Karpas-422 (cell line): ENCODE measurements around the gene STUB1. TPM values are rescaled to one million over a fixed set of nuclear protein-coding genes. Genes with fewer than 3 reads are reported as not detected.
A peak's percentile ranks its signal among the peaks of the same experiment; 100 is the strongest.

Experiments
- DNase-seq: peaks from one replicate; pipeline ENCODE4 v3.0.0-alpha.2; 2015
- H2AFZ ChIP-seq: fragments of 200-600 bp; sonication (generic); 2 replicates; pipeline ENCODE4 v1.6.1; 2014; ENCODE audit warnings: antibody characterized with exemption, low read length, mixed read lengths
- H3K27ac ChIP-seq: fragments of 200-600 bp; sonication (generic); 2 replicates; pipeline ENCODE4 v1.5.1; 2014; ENCODE audit warnings: mild to moderate bottlenecking, low read length, moderate library complexity
- H3K27me3 ChIP-seq: fragments of 200-600 bp; sonication (generic); 2 replicates; pipeline ENCODE4 v1.6.1; 2014; ENCODE audit warnings: low read length, mixed read lengths
- H3K36me3 ChIP-seq: fragments of 200-600 bp; sonication (generic); 2 replicates; pipeline ENCODE4 v1.6.1; 2014; ENCODE audit warnings: low read length, mixed read lengths; ENCODE audit not compliant: insufficient read depth
- H3K4me1 ChIP-seq: fragments of 200-600 bp; sonication (generic); 2 replicates; pipeline ENCODE4 v1.6.1; 2014; ENCODE audit warnings: mild to moderate bottlenecking, low read length, mixed read lengths
- H3K4me2 ChIP-seq: fragments of 200-600 bp; sonication (generic); 2 replicates; pipeline ENCODE4 v1.6.1; 2014; ENCODE audit warnings: low read length, low read depth, mild to moderate bottlenecking; ENCODE audit not compliant: poor library complexity, severe bottlenecking
- H3K4me3 ChIP-seq: fragments of 200-600 bp; sonication (generic); 2 replicates; pipeline ENCODE4 v1.5.1; 2014; ENCODE audit warnings: mild to moderate bottlenecking, antibody characterized with exemption, low read length, mixed read lengths
- H3K79me2 ChIP-seq: fragments of 200-600 bp; sonication (generic); 2 replicates; pipeline ENCODE4 v1.6.1; 2014; ENCODE audit warnings: mild to moderate bottlenecking, low read length, mixed read lengths
- H3K9ac ChIP-seq: fragments of 200-600 bp; sonication (generic); 2 replicates; pipeline ENCODE4 v1.6.0; 2014; ENCODE audit warnings: low read length
- H3K9me2 ChIP-seq: fragments of 200-600 bp; sonication (generic), shearing (Covaris generic); replicated peaks from 2 replicates; pipeline ENCODE4 v1.6.0; 2014; ENCODE audit warnings: mild to moderate bottlenecking, low read length, moderate library complexity; ENCODE audit not compliant: insufficient read depth
- H3K9me3 ChIP-seq: fragments of 300-700, 200-600 bp; sonication (generic); 2 replicates; pipeline ENCODE4 v1.6.1; 2014; ENCODE audit warnings: low read length, mixed read lengths
- H4K20me1 ChIP-seq: fragments of 200-600 bp; sonication (generic); 2 replicates; pipeline ENCODE4 v1.6.1; 2014; ENCODE audit warnings: mild to moderate bottlenecking, antibody characterized with exemption, low read length, low read depth; ENCODE audit not compliant: insufficient read depth
- total RNA-seq: library from RNA; depleted of rRNA; stranded (reverse); fragments of >200 nt; shearing (Covaris generic); gene quantifications from 2 replicates; pipeline ENCODE4 v1.2.3, GENCODE V29; 2014; ENCODE audit warnings: low replicate concordance

STUB1 gene
- total RNA-seq, 1 experiment from 2014 or later: 145 TPM

- Histone ChIP-seq H2AFZ (no peak within 1 kb of the TSS), H3K9ac (peak within 1 kb of the TSS; percentile 94), H3K4me3 (peak within 1 kb of the TSS; percentile 91), H3K36me3 (0 out of 2 replicates have a peak, but pooled peaks cover 6% of the 10 kb centered on the region), H3K4me1 (peaks cover 90% of the 10 kb centered on the region), H3K9me2 (no peaks in the 10 kb centered on the region), H3K4me2 (peak within 1 kb of the TSS; percentile 93), H3K27ac (peak within 1 kb of the TSS; percentile 97), H3K9me3 (no peaks in the 10 kb centered on the region), H3K27me3 (no peaks in the 10 kb centered on the region), H4K20me1 (peaks cover 5% of the 10 kb centered on the region), H3K79me2 (peaks cover 31% of the 10 kb centered on the region)
- DNase-seq: peak; percentile 94
Measured at GRCh38 chr16:726438-727290, 46.5 kb downstream of the STUB1 start, which contains the start of the genes CCDC78 and HAGHL. Gene CCDC78 (minus strand): TSS chr16:726443. CDS start chr16:726367, 76 bp downstream. Gene HAGHL (plus strand): TSS chr16:727106. CDS start chr16:727510, 404 bp downstream.

DNA sequence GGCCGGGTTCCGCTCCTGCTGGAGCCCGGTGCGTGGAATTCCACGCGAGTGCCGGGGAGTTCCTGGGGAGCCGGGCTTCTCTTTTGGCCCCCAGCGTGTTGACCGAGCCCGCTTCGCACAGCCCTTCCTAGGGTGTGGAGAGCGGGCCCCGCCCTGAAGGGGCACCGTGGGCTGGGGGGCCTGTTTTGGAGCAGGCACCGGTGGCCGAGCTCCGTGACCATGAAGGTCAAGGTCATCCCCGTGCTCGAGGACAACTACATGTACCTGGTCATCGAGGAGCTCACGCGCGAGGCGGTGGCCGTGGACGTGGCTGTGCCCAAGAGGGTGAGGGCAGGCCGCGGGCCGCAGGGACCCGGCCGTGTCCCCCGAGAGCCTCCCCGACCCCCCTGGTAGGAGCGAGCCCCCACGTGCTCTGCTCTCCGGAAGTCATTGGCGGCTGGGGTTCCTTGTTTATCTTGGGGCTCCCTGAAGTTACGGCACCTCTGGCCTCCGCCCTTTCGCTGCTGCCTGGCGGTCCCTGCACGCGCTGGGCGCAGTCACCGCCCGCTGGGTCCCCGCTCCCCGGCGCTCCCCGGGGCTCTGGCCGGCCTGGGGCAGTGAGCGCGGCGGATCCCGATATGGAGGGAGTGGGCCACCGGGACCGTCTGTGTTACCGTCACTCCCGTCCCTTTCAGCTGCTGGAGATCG is 47.2 kb downstream of the STUB1 start:
- peak overlapping the region; percentile 91 for H3K4me3 ChIP-seq

GRCh38 chr16:728131-728889 is 48.1 kb downstream of the STUB1 start:
- H3K27me3 ChIP-seq: no peaks in the 10 kb centered on the region
- peaks cover 74% of the 10 kb centered on the region for H3K4me1 ChIP-seq
- no peaks in the 10 kb centered on the region for H3K9me3 ChIP-seq
- H3K79me2 ChIP-seq: peaks cover 21% of the 10 kb centered on the region
- no peak overlapping the region for H2AFZ ChIP-seq
- H3K27ac ChIP-seq: peak overlapping the region; percentile 97
- H3K4me2 ChIP-seq: peak overlapping the region; percentile 93
- H3K9ac ChIP-seq: peak overlapping the region; percentile 94
- peak overlapping the region; percentile 91 for H3K4me3 ChIP-seq
- peak; percentile 97 for DNase-seq
- peaks cover 12% of the 10 kb centered on the region; the same call in 1 of the 2 replicates for H3K36me3 ChIP-seq
- H4K20me1 ChIP-seq: no peaks in the 10 kb centered on the region; the same call in 1 of the 2 replicates
- no peaks in the 10 kb centered on the region for H3K9me2 ChIP-seq

More for the DNA sequence above, 47.2 kb downstream of the STUB1 start:
- H2AFZ ChIP-seq: no peak overlapping the region
- no peaks in the 10 kb centered on the region for H3K27me3 ChIP-seq
- H3K27ac ChIP-seq: peak overlapping the region; percentile 97
- H3K9ac ChIP-seq: peak overlapping the region; percentile 94
- H3K4me1 ChIP-seq: peaks cover 83% of the 10 kb centered on the region
- no peaks in the 10 kb centered on the region for H3K9me3 ChIP-seq
- no peaks in the 10 kb centered on the region; the same call in 1 of the 2 replicates for H4K20me1 ChIP-seq
- H3K9me2 ChIP-seq: no peaks in the 10 kb centered on the region
- H3K4me2 ChIP-seq: peak overlapping the region; percentile 93
- DNase-seq: peak; percentile 91
- peaks cover 26% of the 10 kb centered on the region for H3K79me2 ChIP-seq
- 0 out of 2 replicates have a peak, but pooled peaks cover 6% of the 10 kb centered on the region for H3K36me3 ChIP-seq

DNA sequence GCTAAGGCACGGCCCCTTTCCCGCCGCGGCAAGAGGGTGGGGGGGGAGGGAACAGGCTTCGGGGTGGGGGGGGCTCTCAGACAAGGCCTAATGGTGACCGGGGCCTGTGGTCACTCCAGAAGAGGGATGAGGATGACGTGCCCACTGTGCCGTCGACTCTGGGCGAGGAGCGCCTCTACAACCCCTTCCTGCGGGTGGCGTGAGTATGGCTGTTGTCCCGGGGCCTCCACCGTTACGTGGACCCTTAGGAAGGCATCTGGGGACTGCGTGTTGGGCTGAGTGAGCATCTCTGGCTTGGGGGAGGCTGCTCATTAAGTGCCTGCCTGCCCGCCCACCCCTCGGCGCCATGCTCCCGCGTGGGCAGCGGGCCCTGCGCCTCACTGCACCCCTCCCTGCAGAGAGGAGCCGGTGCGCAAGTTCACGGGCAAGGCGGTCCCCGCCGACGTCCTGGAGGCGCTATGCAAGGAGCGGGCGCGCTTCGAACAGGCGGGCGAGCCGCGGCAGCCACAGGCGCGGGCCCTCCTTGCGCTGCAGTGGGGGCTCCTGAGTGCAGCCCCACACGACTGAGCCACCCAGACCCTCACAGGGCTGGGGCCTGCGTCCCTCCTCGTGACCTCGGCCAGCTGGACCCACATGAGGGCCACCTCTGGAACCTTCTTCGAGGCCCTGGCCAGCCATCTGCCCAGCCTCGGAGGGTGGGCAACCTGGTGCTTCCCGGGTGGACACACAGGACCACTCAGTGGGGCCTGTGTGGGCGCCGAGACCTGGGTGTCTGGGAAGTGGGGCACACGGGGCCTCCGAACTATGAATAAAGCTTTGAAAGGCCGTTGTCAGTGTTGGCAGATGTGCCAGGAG is 48.9 kb downstream of the STUB1 start:
- peaks cover 66% of the 10 kb centered on the region for H3K4me1 ChIP-seq
- H3K4me3 ChIP-seq: peak overlapping the region; percentile 91
- peaks cover 21% of the 10 kb centered on the region for H3K79me2 ChIP-seq
- no peaks in the 10 kb centered on the region for H4K20me1 ChIP-seq
- H3K36me3 ChIP-seq: peaks cover 12% of the 10 kb centered on the region; the same call in 1 of the 2 replicates
- peak overlapping the region; percentile 93 for H3K4me2 ChIP-seq
- no peaks in the 10 kb centered on the region for H3K27me3 ChIP-seq
- H2AFZ ChIP-seq: no peak overlapping the region
- no peaks in the 10 kb centered on the region for H3K9me3 ChIP-seq
- peak overlapping the region; percentile 91 for H3K9ac ChIP-seq
- H3K27ac ChIP-seq: peak overlapping the region; percentile 64
- H3K9me2 ChIP-seq: no peaks in the 10 kb centered on the region
- DNase-seq: no peak

GRCh38 chr16:729768-730665 is 49.8 kb downstream of the STUB1 start:
- H3K9ac ChIP-seq: peak overlapping the region; percentile 91; the same call in 1 of the 2 replicates
- no peaks in the 10 kb centered on the region for H3K9me3 ChIP-seq
- no peaks in the 10 kb centered on the region for H3K9me2 ChIP-seq
- peaks cover 21% of the 10 kb centered on the region for H3K79me2 ChIP-seq
- peak; percentile 49 for DNase-seq
- H3K4me1 ChIP-seq: peaks cover 57% of the 10 kb centered on the region
- H3K4me3 ChIP-seq: peak overlapping the region; percentile 91
- H3K4me2 ChIP-seq: peak overlapping the region; percentile 93
- H4K20me1 ChIP-seq: no peaks in the 10 kb centered on the region
- peak overlapping the region; percentile 49; the same call in 1 of the 2 replicates for H3K27ac ChIP-seq
- H3K27me3 ChIP-seq: no peaks in the 10 kb centered on the region
- no peak overlapping the region for H2AFZ ChIP-seq
- H3K36me3 ChIP-seq: peaks cover 12% of the 10 kb centered on the region; the same call in 1 of the 2 replicates

DNA sequence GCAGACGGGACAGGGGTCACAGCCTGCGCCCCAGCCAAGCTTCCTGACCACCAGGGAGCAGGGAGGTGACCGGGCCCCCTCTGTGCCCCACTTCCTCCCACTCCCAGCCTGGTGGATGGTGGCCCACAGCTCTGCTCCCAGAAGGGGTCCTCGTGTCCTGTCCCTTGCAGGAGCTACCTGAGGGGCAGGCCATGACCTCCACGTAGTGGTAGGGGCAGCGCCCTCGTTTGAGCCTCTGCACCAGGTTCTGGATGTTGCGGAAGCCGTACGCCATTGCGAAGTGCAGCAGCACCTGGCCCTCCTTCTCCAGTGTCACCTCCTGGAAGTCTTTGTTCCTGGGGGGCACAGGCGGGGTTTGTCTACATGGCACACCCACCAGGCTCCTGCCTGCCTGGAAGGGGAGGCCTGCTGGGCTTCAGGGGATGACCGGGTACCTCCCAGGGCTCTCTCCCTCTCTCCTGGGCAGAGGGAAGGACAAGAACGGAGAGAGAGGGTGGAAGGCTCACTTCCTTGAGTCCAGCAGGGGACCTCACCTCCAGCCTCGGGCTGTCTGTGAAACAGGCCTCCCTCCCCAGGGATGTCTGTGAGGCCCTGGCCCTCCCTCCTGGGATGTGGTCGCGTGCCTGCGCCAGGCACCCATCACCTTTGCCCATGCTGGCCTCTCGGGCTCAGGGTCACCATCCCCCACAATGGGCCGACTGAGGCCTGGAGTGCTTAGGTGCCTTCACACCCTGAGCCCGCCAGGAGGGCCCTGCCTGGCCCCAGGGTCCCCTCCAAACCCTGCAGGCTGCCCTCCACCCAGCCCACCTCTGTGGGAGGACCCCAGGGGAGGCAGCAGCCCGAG is 50.7 kb downstream of the STUB1 start:
- H3K9me3 ChIP-seq: no peaks in the 10 kb centered on the region
- DNase-seq: peak; percentile 54
- H3K4me2 ChIP-seq: peak overlapping the region; percentile 93
- H2AFZ ChIP-seq: no peak overlapping the region
- H3K36me3 ChIP-seq: peaks cover 12% of the 10 kb centered on the region; the same call in 1 of the 2 replicates
- peaks cover 21% of the 10 kb centered on the region for H3K79me2 ChIP-seq
- peaks cover 49% of the 10 kb centered on the region for H3K4me1 ChIP-seq
- H3K9ac ChIP-seq: peak overlapping the region; percentile 20; the same call in 1 of the 2 replicates
- H3K27ac ChIP-seq: peak overlapping the region; percentile 27; the same call in 1 of the 2 replicates
- H3K27me3 ChIP-seq: no peaks in the 10 kb centered on the region
- no peaks in the 10 kb centered on the region for H3K9me2 ChIP-seq
- H4K20me1 ChIP-seq: no peaks in the 10 kb centered on the region
- H3K4me3 ChIP-seq: no peak overlapping the region
